ENCODE measurements around the gene TBC1D2.

The TBC1D2 gene

DNA sequence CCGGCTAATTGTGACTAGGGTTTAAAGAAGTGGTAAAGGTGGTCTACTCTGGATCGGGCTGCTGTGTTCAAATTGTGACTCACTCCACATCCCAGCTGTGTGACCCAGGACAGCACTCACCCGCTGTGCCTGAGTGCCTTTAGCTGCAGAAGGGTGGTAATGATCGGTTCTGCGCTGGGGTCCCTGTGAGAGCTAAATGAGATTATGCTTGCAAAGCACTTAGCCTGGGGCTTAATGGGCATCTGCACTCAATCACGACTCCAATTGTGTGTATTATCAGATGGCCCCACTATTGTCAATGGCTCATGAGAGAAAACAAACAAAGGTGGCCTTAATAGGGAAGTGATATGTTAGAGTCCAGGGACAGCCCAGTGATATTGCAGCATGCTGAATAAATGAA is 25.1 kb upstream of the TBC1D2 start:
- H3K9me2 ChIP-seq (replicated peaks; ENCODE audit: insufficient read depth, low read length), result no peaks in the 10 kb centered on the region
- H3K9me3 ChIP-seq (ENCODE audit: insufficient read depth, low read length), result no peaks in the 10 kb centered on the region
- H3K4me2 ChIP-seq (ENCODE audit: low read depth, low read length, poor library complexity, severe bottlenecking), result no peak overlapping the region
- H3F3A ChIP-seq (ENCODE audit: insufficient read depth), result no peaks in the 10 kb centered on the region
- no peaks in the 10 kb centered on the region for H4K20me1 ChIP-seq (ENCODE audit: low read depth, low read length)
- TF ChIP-seq, protein P1, sequence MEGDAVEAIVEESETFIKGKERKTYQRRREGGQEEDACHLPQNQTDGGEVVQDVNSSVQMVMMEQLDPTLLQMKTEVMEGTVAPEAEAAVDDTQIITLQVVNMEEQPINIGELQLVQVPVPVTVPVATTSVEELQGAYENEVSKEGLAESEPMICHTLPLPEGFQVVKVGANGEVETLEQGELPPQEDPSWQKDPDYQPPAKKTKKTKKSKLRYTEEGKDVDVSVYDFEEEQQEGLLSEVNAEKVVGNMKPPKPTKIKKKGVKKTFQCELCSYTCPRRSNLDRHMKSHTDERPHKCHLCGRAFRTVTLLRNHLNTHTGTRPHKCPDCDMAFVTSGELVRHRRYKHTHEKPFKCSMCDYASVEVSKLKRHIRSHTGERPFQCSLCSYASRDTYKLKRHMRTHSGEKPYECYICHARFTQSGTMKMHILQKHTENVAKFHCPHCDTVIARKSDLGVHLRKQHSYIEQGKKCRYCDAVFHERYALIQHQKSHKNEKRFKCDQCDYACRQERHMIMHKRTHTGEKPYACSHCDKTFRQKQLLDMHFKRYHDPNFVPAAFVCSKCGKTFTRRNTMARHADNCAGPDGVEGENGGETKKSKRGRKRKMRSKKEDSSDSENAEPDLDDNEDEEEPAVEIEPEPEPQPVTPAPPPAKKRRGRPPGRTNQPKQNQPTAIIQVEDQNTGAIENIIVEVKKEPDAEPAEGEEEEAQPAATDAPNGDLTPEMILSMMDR (IDR thresholded peaks at IDR 0.05; ENCODE audit: insufficient read depth, low read length, poor library complexity, severe bottlenecking), result no peak
- TF ChIP-seq EZH2phosphoT487 (conservative IDR thresholded peaks at IDR 0.05; ENCODE audit: low read length), result no peak
- no peaks in the 10 kb centered on the region for H3K36me3 ChIP-seq (ENCODE audit: low read length)
- no peak overlapping the region for H2AFZ ChIP-seq (ENCODE audit: low read depth, low read length, severe bottlenecking)
- no peak overlapping the region for H3K27ac ChIP-seq (ENCODE audit: low read depth, low read length)
- no peaks in the 10 kb centered on the region for H3K79me2 ChIP-seq (ENCODE audit: insufficient read depth, low read length)
- H3K9ac ChIP-seq (ENCODE audit: low read length), result no peak overlapping the region
- H3K4me3 ChIP-seq (ENCODE audit: insufficient read depth, low read length, poor library complexity, severe bottlenecking), result no peak overlapping the region
- H3K27me3 ChIP-seq (ENCODE audit: low read length), result no peaks in the 10 kb centered on the region

DNA sequence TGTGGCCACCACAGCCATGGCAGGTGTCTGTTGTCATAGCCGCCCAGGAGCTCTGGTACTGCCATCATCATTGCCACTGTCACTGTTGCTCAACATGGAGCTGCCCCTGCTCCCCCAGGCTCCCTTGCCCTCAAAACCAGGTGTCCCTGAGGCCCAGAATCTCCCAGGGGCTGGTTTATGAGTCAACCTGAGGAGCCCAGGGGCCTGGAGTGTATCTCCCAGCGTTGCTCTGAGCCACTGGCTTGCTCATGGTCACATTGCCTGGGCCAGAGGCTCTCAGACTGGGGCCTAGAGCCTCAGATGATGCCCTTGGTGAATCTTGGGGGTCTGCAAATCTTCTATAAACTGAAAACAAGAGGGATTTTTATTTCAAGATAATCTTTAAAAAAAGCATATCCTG is 24.7 kb upstream of the TBC1D2 start:
- Histone ChIP-seq H4K20me1 (ENCODE audit: low read depth, low read length) (no peaks in the 10 kb centered on the region), H3K27ac (ENCODE audit: low read depth, low read length) (no peak overlapping the region), H3K36me3 (ENCODE audit: low read length) (no peaks in the 10 kb centered on the region), H3K27me3 (ENCODE audit: low read length) (no peaks in the 10 kb centered on the region), H3K79me2 (ENCODE audit: insufficient read depth, low read length) (no peaks in the 10 kb centered on the region), H3K9me2 (replicated peaks; ENCODE audit: insufficient read depth, low read length) (no peaks in the 10 kb centered on the region), H3K4me3 (ENCODE audit: insufficient read depth, low read length, poor library complexity, severe bottlenecking) (no peak overlapping the region), H2AFZ (ENCODE audit: low read depth, low read length, severe bottlenecking) (no peak overlapping the region), H3K9ac (ENCODE audit: low read length) (no peak overlapping the region), H3F3A (ENCODE audit: insufficient read depth) (no peaks in the 10 kb centered on the region), H3K4me2 (ENCODE audit: low read depth, low read length, poor library complexity, severe bottlenecking) (no peak overlapping the region), H3K9me3 (ENCODE audit: insufficient read depth, low read length) (no peaks in the 10 kb centered on the region)
- no peak for TF ChIP-seq EZH2phosphoT487 (conservative IDR thresholded peaks at IDR 0.05; ENCODE audit: low read length)
- TF ChIP-seq, protein P1 (IDR thresholded peaks at IDR 0.05; ENCODE audit: insufficient read depth, low read length, poor library complexity, severe bottlenecking), result no peak

DNA sequence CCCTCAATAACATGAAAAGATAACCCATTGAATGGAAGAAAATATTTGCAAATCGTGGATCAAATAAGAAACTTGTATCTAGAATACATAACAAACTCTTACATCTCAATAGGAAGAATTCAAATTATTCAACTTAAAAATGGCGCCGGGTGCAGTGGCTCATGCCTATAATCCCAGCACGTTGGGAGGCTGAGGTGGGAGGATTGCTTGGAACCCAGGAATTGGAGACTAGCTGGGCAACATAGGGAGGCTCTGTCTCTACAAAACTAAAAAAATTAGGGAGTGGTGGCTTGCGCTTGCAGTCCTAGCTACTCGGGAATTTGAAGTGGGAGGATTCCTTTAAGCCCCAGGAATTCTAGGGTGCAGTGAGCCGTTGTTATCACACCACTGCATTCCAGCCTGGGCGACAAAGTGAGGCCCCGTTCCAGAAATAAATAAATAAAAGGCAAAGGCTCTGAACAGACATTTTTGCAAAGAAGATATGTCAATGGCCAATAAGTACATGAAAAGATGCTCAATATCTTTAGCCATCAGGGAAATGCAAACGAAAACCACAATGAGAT is 21.5 kb upstream of the TBC1D2 start:
- Histone ChIP-seq H3F3A (ENCODE audit: insufficient read depth) (no peaks in the 10 kb centered on the region), H4K20me1 (ENCODE audit: low read depth, low read length) (no peaks in the 10 kb centered on the region), H3K27ac (ENCODE audit: low read depth, low read length) (no peak overlapping the region), H3K79me2 (ENCODE audit: insufficient read depth, low read length) (no peaks in the 10 kb centered on the region), H3K36me3 (ENCODE audit: low read length) (no peaks in the 10 kb centered on the region), H3K4me3 (ENCODE audit: insufficient read depth, low read length, poor library complexity, severe bottlenecking) (no peak overlapping the region), H3K27me3 (ENCODE audit: low read length) (no peaks in the 10 kb centered on the region), H3K9me3 (ENCODE audit: insufficient read depth, low read length) (no peaks in the 10 kb centered on the region), H3K9me2 (replicated peaks; ENCODE audit: insufficient read depth, low read length) (no peaks in the 10 kb centered on the region), H2AFZ (ENCODE audit: low read depth, low read length, severe bottlenecking) (no peak overlapping the region), H3K4me2 (ENCODE audit: low read depth, low read length, poor library complexity, severe bottlenecking) (no peak overlapping the region), H3K9ac (ENCODE audit: low read length) (no peak overlapping the region)
- no peak for TF ChIP-seq EZH2phosphoT487 (conservative IDR thresholded peaks at IDR 0.05; ENCODE audit: low read length)
- TF ChIP-seq, protein P1 (IDR thresholded peaks at IDR 0.05; ENCODE audit: insufficient read depth, low read length, poor library complexity, severe bottlenecking), result no peak

Data from SU-DHL-6 (cell line).